ENCODE data around the gene VIL1. TPM values are rescaled to one million over a fixed set of nuclear protein-coding genes. Genes with fewer than 3 reads are reported as not detected.

The VIL1 gene
- polyA plus RNA-seq, 4 donors = 18.3 to 31.7 (median 24.9) TPM

DNA sequence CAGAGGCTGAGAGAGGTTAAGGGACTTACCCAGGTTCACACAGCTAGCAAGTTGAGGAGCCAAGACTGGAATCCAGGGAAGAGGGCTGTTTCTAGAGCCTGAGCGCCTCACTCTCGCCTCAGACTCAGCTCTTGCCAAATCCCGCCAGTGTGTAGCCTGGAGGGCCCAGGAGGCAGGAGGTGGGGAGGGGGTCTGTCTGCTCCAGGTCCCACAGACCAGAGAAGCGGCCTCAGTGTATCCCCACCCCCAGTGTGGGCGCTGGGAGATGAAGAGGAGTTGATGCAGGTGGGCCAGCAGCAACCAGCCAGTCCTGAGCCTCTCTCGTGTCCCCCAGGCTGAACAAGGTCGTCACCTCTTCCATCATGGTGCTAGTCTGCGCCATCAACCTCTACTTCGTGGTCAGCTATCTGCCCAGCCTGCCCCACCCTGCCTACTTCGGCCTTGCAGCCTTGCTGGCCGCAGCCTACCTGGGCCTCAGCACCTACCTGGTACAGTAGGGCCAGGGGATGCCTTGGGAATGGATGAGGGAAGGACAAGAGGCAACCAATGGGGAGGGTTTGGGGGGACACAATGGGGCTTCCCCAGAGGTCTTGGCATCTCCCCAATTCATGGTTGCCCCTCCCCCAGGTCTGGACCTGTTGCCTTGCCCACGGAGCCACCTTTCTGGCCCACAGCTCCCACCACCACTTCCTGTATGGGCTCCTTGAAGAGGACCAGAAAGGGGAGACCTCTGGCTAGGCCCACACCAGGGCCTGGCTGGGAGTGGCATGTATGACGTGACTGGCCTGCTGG, 24.4 kb upstream of the VIL1 start:
- DNase-seq (ENCODE audit: low read depth in 4 of 4, low spot score in 2 of 4) = no peak

DNA sequence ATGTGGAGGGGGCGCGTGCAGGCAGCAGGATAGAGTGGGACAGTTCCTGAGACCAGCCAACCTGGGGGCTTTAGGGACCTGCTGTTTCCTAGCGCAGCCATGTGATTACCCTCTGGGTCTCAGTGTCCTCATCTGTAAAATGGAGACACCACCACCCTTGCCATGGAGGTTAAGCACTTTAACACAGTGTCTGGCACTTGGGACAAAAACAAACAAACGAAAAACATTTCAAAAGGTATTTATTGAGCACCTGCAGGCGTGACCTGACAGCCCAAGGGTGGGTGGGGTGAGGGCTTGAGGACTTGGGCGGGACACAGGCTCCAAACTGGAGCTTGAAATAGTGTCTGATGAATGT, 23.9 kb upstream of the VIL1 start:
- DNase-seq (ENCODE audit: low read depth in 4 of 4, low spot score in 2 of 4) = no peak

DNA sequence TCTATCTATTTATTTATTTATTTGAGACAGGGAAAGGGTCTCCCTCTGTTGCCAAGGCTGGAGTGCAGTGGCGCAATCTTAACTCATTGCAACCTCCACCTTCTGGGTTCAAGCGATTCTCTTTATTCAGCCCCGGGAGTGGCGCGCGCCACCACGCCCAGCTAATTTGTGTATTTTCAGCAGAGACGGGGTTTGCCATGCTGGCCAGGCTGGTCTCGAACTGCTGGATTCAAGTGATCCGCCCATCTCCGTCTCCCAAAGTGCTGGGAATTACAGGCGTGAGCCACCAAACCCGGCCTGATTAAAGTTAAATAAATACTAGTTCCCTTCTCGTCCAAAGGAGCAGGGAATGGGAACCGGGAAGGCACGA, 23.5 kb upstream of the VIL1 start:
- DNase-seq (ENCODE audit: low read depth in 4 of 4, low spot score in 2 of 4) = no peak

DNA sequence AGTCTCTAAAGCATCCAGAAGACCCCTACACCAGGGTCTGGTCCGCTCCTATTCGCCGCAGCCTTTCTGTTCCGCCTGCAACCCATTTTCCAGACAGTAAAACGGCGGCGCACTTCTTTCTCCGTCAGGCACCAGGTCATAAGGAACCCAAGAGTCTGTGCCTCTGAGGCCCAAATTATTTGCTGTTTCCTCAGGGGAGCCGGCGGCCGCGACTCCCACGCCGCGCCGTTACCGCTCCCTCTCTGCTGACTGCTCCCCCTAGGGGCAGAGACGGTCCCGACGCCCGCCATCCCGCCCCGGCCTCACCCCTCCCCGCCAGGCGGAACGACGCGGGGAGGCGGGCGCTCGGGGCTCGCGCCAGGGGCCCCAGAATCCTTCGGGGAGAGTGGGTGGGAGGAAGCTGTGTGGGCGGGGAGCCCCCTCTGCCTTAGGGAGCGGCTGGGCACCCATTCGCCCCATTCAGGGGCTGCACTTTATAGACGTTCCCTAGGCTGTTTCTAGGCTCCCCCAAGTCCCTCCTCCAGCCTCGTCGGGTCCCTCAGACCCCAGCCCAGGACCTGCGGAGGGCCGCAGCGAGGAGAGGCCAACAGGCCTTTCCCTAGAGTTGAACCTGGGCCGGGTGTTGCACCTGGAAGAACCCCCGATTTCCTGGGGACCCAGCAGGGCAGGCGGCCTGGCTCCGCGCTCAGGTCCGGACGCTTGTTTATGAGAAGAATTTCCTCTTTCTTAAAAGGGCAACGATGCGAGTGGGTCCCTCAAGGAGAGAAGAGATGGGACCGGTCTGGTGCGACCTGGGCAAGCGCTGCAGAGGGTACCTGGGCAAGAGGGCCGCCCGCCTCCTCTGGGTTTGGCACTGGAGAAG, 22.9 kb upstream of the VIL1 start:
- peak; percentile 93 to 98 (median 96) for DNase-seq (ENCODE audit: low read depth in 4 of 4, low spot score in 2 of 4)

DNA sequence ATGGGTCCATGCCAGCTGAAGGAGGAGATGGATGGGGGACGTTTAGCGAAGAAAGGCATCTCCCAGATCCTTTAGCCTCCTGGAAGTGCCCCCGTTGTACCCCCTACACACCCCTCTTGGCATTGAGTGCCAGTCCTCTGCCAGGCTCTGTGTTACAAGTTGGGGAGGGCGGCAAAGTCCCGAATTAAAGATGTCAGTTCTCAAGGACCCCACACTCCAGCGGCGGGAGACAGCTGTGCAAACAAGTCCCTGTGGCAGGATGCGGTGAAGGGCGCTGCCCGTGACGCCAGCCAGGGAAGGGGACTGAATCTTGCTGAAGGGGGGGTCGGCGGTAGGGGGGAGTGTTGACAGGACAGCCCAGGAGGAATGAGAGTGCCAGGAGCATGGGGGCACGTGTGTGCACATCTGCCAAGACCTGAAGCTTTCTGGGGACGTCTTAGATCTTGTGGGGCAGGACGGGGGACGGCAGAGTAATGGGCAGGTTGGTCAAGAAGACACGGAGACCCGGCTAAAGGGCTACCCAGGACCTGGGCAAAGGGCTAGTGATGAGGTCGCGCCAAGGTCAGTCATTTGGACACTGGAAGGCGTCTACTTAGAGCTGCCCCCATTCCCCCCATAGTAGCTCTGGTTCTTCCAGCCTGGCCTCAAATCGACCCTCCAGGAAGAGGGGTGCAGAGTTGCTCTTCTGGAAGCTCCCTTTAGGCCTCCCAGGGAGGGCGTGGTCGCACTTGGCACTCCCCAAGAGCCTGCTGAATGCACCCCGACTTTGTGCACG, 22.0 kb upstream of the VIL1 start:
- DNase-seq (ENCODE audit: low read depth in 4 of 4, low spot score in 2 of 4) = peak in 2 of 4 donors; percentile 56 to 66

DNA sequence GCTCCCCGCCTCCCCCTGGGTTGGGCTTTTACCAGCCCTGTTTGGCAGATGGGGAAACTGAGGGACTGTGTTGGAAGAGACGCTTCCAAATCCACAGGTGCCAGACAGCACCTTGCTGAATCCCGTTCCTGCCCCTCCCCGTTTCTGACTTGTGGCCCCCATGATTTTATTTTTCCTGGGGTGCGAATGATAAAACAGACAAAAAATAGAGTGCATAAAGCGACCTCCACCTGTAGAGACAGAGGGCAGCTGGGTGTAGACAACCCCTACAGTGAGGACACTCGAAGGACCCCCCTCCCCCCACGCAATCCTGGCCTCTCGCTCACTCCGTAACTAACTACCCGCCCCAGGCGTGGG, 21.5 kb upstream of the VIL1 start:
- no peak for DNase-seq (ENCODE audit: low read depth in 4 of 4, low spot score in 2 of 4)

DNA sequence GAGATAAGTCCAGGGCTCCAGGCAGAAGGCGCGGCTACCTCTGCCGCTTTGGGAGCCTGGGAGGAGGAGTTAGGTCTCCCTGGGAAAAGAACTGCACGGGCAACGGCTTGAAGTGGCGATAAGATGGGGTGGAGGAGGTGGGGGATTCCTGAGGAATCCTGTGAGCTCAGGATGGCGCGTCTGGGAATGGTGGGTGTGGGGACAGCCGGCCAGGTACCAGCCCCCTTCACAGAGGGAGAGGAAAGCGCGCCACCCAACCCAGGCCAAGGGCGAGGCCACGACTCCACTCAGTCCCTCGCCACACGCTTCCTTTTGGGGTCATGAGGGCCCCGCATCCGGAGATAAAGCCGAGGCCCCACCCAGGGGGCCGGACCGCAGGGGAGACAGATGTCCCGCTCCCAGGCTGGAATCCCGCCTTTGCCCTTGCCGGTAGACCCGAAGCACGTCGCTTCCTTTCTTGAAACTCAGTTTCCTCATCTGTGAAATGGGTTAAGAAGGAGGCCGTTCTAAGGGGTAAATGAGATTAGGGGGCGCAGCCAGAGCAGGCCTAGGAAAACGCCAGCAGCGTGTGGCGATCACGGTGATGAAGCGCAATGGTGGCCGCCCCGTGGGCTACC, 21.0 kb upstream of the VIL1 start:
- DNase-seq (ENCODE audit: low read depth in 4 of 4, low spot score in 2 of 4) = peak in 1 of 4 donors; percentile 54

DNA sequence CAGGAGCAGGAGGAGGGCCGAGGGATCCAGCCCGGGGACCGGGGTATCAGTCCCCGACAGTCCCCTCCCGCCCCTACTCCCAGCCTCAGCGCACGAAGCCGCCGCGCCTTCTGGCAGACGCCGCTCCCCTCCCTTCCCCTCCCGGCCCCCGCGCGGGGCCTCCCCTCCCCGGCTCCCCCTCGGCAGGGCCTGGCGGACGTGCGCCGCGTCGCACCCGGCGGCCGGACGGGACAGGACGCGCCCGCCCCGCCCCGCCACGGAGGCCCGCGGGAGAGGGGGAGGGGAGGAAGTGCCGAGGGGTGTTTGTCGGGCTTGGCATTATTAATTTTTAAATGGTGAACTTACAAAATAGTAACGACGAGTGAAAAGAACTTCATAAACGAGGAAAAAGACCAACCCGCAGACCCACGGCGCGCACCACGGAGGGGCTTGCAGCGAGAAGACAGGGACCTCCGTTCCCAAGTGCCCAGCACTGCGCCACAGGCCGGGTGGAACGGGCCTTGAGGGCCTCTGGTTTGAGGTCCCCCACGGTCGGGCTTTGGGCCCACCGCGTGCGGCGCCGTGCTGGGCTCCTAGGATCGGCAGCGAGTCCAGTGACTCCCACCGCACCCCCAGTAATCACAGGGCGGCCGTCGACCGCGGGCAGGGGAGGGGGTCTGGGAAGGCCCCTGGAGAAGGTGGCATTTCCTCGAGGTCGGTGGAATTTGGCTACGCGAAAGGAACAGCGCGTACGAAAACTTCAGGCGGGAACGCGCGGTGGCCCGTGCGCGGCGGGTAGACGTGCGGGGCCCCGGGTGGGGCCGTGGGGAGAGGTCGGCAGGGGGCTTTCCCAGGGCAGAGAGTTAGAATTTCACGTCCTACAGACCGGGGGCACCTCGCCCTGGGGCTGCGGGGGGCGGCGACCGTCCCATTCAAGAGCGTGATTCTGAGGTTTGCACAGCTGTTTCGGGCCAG, 20.2 kb upstream of the VIL1 start:
- DNase-seq (ENCODE audit: low read depth in 4 of 4, low spot score in 2 of 4) = peak in 2 of 4 donors; percentile 63 to 64

DNA sequence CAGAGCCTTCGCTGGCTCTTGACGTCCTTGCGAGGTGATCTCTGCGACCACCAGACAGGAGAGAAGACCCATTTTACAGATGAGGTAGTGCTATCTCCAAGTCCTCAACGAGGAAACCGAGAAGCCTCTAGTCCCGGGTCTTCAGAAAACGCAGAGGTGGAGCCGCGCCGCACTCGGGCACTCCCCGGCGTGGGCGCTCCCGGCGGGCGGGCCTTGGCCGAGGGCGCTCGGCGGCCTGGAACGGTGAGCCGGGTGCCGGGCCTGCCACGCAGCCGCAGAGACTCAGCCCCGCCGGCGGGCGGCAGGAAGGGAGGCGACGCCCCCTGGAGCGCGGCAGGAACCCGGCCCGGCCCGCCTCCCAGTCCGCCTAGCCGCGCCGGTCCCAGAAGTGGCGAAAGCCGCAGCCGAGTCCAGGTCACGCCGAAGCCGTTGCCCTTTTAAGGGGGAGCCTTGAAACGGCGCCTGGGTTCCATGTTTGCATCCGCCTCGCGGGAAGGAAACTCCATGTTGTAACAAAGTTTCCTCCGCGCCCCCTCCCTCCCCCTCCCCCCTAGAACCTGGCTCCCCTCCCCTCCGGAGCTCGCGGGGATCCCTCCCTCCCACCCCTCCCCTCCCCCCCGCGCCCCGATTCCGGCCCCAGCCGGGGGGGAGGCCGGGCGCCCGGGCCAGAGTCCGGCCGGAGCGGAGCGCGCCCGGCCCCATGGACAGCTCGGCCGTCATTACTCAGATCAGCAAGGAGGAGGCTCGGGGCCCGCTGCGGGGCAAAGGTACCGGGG, 19.3 kb upstream of the VIL1 start, which contains the start of gene CTDSP1:
CTDSP1 (plus strand) TSS at position 478 of the 776 bp plus-strand sequence; CDS start at position 701, 223 bp downstream.
- DNase-seq (ENCODE audit: low read depth in 4 of 4, low spot score in 2 of 4) = peak; percentile 94 to 99 (median 94)

DNA sequence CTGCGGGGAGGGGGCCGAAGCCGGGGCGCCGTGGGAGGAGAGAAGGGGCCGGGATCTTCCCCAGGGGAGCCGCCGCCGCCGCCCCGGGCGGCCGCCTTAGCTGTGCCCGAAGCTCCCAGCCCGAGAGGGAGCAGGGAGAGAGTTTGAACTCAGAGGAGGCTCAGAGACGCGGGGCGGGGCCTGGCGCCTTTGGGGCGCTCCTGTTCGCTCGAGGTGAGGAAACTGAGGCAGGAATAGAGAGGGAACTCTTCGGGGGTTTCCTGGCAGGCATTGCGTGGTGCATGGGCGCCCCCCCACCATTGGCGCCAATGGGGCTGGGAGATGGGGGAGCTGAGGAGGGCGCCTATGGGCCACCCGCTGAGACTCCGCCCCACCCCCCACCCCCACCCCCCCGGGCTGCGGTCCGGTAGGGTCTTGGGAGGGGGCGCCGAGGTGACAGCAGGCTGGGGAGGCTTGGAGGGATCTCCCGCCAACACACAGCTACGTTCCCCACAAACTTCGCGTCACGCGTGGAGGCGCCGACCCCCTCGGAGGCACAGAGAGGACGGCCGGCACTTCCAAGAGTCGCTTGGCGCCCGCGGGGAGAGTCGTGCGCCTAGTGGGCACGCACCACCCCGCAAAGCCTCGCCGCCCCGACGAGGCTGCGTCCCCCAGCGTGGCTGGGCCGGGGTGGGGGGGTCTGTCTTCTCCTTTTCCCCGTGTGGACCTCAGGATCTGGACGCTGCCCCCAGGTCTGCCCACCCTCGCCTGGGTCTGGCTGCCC, 18.6 kb upstream of the VIL1 start:
- no peak for DNase-seq (ENCODE audit: low read depth in 4 of 4, low spot score in 2 of 4)

DNA sequence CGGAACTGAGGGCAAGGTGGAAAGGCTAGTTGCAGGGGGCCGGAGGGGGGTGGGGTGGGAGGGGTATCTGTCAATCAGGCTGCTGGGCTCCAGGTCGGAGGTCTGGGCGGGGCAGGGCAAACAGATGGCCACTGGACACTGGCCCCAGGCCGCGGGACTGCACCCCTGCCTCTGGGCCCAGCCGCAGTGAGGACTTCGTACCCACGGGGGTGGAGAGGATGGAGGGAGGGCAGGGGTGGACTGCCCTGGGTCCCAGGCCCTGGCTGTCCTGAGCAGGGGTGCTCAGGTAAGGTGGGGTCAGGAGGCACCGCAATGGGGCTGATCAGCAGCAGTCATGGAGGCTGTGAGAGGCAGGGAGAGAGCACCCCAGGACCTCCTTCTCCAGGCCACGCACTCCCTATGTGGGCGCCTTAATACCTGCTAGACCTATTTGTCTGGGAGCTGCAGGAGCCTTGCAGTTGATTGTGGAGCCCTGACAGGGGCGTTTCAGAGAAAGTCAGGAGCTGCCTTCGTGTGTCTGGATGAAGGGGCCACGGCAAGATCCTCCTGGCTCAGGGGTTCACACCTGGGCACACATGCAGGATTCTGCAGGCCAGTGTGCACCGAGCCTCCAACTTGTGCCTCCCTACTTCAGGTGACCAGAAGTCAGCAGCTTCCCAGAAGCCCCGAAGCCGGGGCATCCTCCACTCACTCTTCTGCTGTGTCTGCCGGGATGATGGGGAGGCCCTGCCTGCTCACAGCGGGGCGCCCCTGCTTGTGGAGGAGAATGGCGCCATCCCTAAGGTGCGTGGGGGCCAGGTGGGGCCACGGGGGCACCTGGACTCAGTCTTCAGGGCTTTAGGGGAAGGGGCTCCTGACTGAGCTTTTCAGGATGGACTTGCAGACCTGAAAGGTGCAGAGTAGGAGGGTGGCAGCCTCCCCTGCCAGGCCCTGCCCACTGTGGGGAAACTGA, 17.7 kb upstream of the VIL1 start:
- no peak for DNase-seq (ENCODE audit: low read depth in 4 of 4, low spot score in 2 of 4)

DNA sequence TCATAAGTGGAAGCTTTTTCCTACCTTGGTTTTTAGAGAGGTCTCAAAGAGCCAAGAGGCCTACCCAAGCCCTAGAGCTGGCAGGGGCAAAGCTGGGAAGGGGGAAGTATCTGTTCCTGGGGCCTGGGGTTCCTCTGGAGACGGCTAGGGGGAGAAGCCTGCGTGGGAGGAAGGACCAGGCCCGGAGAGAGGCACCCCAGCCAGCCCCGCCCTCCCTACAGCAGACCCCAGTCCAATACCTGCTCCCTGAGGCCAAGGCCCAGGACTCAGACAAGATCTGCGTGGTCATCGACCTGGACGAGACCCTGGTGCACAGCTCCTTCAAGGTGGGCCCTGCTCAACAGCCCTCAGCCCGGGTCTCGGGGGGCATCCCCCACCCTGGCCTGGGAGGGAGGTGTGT, 17.0 kb upstream of the VIL1 start:
- no peak for DNase-seq (ENCODE audit: low read depth in 4 of 4, low spot score in 2 of 4)

DNA sequence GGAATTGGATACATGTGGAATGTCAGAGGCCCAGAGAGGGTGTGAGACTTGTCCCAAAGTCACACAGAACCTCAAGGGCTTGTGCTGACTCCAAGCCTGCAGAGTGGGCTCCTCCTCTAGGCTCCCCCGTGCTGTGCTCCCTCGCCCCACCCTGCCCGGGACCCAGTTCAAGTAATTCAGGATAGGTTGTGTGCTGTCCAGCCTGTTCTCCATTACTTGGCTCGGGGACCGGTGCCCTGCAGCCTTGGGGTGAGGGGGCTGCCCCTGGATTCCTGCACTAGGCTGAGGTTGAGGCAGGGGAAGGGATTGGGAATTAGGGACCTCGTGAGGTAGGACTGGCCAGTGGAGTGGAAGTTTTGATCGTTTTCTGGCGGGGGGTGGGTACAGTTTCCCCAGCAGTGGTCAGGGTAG, 16.4 kb upstream of the VIL1 start:
- DNase-seq (ENCODE audit: low read depth in 4 of 4, low spot score in 2 of 4) = no peak

DNA sequence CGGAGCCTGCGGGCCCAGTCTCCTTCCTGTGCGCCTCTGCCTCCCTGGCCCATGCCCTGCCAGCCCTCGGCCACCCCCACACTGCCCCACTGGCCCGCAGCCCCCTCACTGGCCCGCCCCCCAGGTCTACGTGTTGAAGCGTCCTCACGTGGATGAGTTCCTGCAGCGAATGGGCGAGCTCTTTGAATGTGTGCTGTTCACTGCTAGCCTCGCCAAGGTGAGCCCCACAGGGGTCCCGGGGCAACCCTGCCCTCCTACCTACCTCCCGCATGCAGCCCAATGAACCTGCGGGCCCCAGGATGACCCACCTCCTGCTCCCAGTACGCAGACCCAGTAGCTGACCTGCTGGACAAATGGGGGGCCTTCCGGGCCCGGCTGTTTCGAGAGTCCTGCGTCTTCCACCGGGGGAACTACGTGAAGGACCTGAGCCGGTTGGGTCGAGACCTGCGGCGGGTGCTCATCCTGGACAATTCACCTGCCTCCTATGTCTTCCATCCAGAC, 16.0 kb upstream of the VIL1 start:
- DNase-seq (ENCODE audit: low read depth in 4 of 4, low spot score in 2 of 4) = no peak

DNA sequence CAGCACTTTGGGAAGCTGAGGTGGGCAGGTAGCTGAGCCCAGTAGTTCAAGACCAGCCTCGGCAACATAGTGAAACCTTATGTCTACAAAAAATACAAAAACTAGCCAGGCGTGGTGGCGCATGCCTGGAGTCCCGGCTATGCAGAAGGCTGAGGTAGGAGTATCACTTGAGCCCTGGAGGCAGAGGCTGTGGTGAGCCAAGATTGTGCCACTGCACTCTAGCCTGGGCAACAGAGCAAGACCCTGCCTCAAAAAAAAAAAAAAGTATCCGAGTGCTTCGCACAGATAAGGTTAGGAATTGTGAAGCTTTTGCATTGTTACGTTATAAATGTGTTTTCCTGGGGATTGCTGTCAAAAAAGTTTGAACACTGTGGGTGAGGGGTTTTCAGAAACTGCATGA, 15.1 kb upstream of the VIL1 start:
- no peak for DNase-seq (ENCODE audit: low read depth in 4 of 4, low spot score in 2 of 4)

DNA sequence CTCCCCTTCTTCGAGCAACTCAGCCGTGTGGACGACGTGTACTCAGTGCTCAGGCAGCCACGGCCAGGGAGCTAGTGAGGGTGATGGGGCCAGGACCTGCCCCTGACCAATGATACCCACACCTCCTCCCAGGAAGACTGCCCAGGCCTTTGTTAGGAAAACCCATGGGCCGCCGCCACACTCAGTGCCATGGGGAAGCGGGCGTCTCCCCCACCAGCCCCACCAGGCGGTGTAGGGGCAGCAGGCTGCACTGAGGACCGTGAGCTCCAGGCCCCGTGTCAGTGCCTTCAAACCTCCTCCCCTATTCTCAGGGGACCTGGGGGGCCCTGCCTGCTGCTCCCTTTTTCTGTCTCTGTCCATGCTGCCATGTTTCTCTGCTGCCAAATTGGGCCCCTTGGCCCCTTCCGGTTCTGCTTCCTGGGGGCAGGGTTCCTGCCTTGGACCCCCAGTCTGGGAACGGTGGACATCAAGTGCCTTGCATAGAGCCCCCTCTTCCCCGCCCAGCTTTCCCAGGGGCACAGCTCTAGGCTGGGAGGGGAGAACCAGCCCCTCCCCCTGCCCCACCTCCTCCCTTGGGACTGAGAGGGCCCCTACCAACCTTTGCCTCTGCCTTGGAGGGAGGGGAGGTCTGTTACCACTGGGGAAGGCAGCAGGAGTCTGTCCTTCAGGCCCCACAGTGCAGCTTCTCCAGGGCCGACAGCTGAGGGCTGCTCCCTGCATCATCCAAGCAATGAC, 14.4 kb upstream of the VIL1 start:
- DNase-seq (ENCODE audit: low read depth in 4 of 4, low spot score in 2 of 4) = no peak

Measured in left renal cortex interstitium (tissue), 4 donors.